Hematopoietic multipotent progenitor cell (in vitro differentiated cells): ENCODE data around the gene SLC48A1. TPM values are rescaled to one million over a fixed set of nuclear protein-coding genes. Genes with fewer than 3 reads are reported as not detected.

Experiments used
- DNase-seq, 3 donors: peaks; one replicate each; pipeline ENCODE4 v3.0.0-alpha.2; 2011 to 2015; ENCODE audit warnings: low read depth in 2 of 3, low spot score in 2 of 3
- total RNA-seq: library from RNA; depleted of rRNA; stranded (reverse); fragments of >200 nt; gene quantifications from one replicate; pipeline ENCODE4 v1.2.3, GENCODE V29; 2012

The SLC48A1 gene
- 35.8 TPM for total RNA-seq

GRCh38 chr12:47773062-47773857, at the start of gene SLC48A1:
Gene SLC48A1, plus strand, starts transcription at chr12:47773238. Its CDS starts 67 bp downstream, at chr12:47773305.
- peak; percentile 62 to 76 (median 70) for DNase-seq

- DNase-seq, result no peak
Measured at GRCh38 chr12:47725091-47725772, 47.8 kb upstream of the SLC48A1 start, which contains the start of gene ENDOU. Gene ENDOU, minus strand, starts transcription at chr12:47725490. Its CDS starts 77 bp downstream, at chr12:47725413.

GRCh38 chr12:47725893-47726292, 47.1 kb upstream of the SLC48A1 start:
- no peak for DNase-seq

- no peak for DNase-seq
Measured at GRCh38 chr12:47729233-47729632, 43.8 kb upstream of the SLC48A1 start.

- no peak for DNase-seq
Measured at GRCh38 chr12:47730341-47730744, 42.7 kb upstream of the SLC48A1 start.

- no peak for DNase-seq
Measured at GRCh38 chr12:47731723-47732122, 41.3 kb upstream of the SLC48A1 start.

- no peak for DNase-seq
Measured at GRCh38 chr12:47732504-47732903, 40.5 kb upstream of the SLC48A1 start.

GRCh38 chr12:47733142-47733541, 39.9 kb upstream of the SLC48A1 start:
- DNase-seq, result no peak

- DNase-seq, result no peak
Measured at GRCh38 chr12:47734725-47735480, 38.1 kb upstream of the SLC48A1 start.

GRCh38 chr12:47735649-47736048, 37.4 kb upstream of the SLC48A1 start:
- no peak for DNase-seq

- no peak for DNase-seq
Measured at GRCh38 chr12:47736216-47736615, 36.8 kb upstream of the SLC48A1 start.

- no peak for DNase-seq
Measured at GRCh38 chr12:47736877-47737676, 36.0 kb upstream of the SLC48A1 start.

- DNase-seq, result no peak
Measured at GRCh38 chr12:47737936-47738594, 35.0 kb upstream of the SLC48A1 start.

GRCh38 chr12:47739297-47739696, 33.7 kb upstream of the SLC48A1 start:
- no peak for DNase-seq

GRCh38 chr12:47739979-47740378, 33.1 kb upstream of the SLC48A1 start:
- DNase-seq, result no peak

GRCh38 chr12:47740606-47741339, 32.3 kb upstream of the SLC48A1 start:
- no peak for DNase-seq

- peak; percentile 31 to 96 (median 91) for DNase-seq
Measured at GRCh38 chr12:47741340-47741703, 31.7 kb upstream of the SLC48A1 start.

- DNase-seq, result peak; percentile 40 to 51 (median 46)
Measured at GRCh38 chr12:47742253-47742825, 30.7 kb upstream of the SLC48A1 start.

GRCh38 chr12:47743311-47743860, 29.7 kb upstream of the SLC48A1 start:
- no peak for DNase-seq
